Neural progenitor cell (in vitro differentiated cells): ENCODE data around the gene MYLK2. TPM values are rescaled to one million over a fixed set of nuclear protein-coding genes. Genes with fewer than 3 reads are reported as not detected.

Source experiments
- DNase-seq: peaks from one replicate; pipeline ENCODE4 v3.0.0-alpha.2; 2016; ENCODE audit warnings: low spot score
- H2AFZ ChIP-seq: fragments of 200-600 bp; sonication (generic); replicated peaks from 2 replicates; pipeline ENCODE4 v1.6.1; 2016; ENCODE audit warnings: antibody characterized with exemption
- H3F3A ChIP-seq: fragments of 200-600 bp; sonication (generic); 2 replicates; pipeline ENCODE4 v1.6.1; 2016; ENCODE audit warnings: antibody characterized with exemption, low read depth
- H3K27ac ChIP-seq: fragments of 200-600 bp; sonication (generic); 2 replicates; pipeline ENCODE4 v1.5.1; 2016; ENCODE audit warnings: mild to moderate bottlenecking
- H3K27me3 ChIP-seq: fragments of 200-600 bp; sonication (generic); 2 replicates; pipeline ENCODE4 v1.6.1; 2016; ENCODE audit warnings: mild to moderate bottlenecking, moderate library complexity
- H3K36me3 ChIP-seq: fragments of 200-600 bp; sonication (generic); 2 replicates; pipeline ENCODE4 v1.5.1; 2016
- H3K4me1 ChIP-seq: fragments of 200-600 bp; sonication (generic); 2 replicates; pipeline ENCODE4 v1.6.1; 2016; ENCODE audit warnings: mixed run types
- H3K4me2 ChIP-seq: fragments of 200-600 bp; sonication (generic); 2 replicates; pipeline ENCODE4 v1.6.1; 2016
- H3K4me3 ChIP-seq: fragments of 200-600 bp; sonication (generic); 2 replicates; pipeline ENCODE4 v1.5.1; 2016
- H3K79me2 ChIP-seq: fragments of 200-600 bp; sonication (generic); 2 replicates; pipeline ENCODE4 v1.6.1; 2016; ENCODE audit warnings: low read depth
- H3K9ac ChIP-seq: fragments of 200-600 bp; sonication (generic); 2 replicates; pipeline ENCODE4 v1.6.1; 2016
- H3K9me3 ChIP-seq: fragments of 200-600 bp; sonication (generic); 2 replicates; pipeline ENCODE4 v1.5.1; 2016; ENCODE audit warnings: low read depth
- H4K20me1 ChIP-seq: fragments of 200-600 bp; sonication (generic); 2 replicates; pipeline ENCODE4 v1.6.1; 2016; ENCODE audit warnings: low read depth
- H3K27ac Mint-ChIP-seq: 3 replicates; pipeline ENCODE4 v1.8.0; 2021; ENCODE audit warnings: mixed read lengths
- H3K27me3 Mint-ChIP-seq: 2 replicates; pipeline ENCODE4 v1.8.0; 2022; ENCODE audit warnings: low read depth, mild to moderate bottlenecking, inconsistent platforms, moderate library complexity, mixed read lengths; ENCODE audit not compliant: insufficient read depth
- H3K36me3 Mint-ChIP-seq: 3 replicates; pipeline ENCODE4 v1.8.0; 2021; ENCODE audit warnings: mixed read lengths
- H3K4me1 Mint-ChIP-seq: 3 replicates; pipeline ENCODE4 v1.8.0; 2021; ENCODE audit warnings: mixed read lengths
- H3K4me3 Mint-ChIP-seq: 3 replicates; pipeline ENCODE4 v1.8.0; 2021; ENCODE audit warnings: mild to moderate bottlenecking, moderate library complexity, mixed read lengths
- H3K9me3 Mint-ChIP-seq: 3 replicates; pipeline ENCODE4 v1.8.0; 2020; ENCODE audit warnings: mixed read lengths
- EZH2 ChIP-seq: fragments of 200-600 bp; sonication (generic); IDR thresholded peaks from 2 replicates; pipeline ENCODE4 v1.6.1; 2017; ENCODE audit warnings: antibody characterized with exemption, mild to moderate bottlenecking, moderate library complexity
- EZH2phosphoT487 ChIP-seq: fragments of 200-600 bp; sonication (generic); IDR thresholded peaks from 2 replicates; pipeline ENCODE4 v1.6.1; 2017; ENCODE audit warnings: antibody characterized with exemption
- total RNA-seq: library from RNA; depleted of rRNA; stranded (reverse); fragments of >200 nt; gene quantifications from 2 replicates; pipeline ENCODE4 v1.2.3, GENCODE V29; 2015; ENCODE audit warnings: low replicate concordance
- TF ChIP-seq, protein P1 (sequence below): fragments of 200-600 bp; sonication (generic); IDR thresholded peaks from 2 replicates; pipeline ENCODE4 v1.5.1; 2017; ENCODE audit warnings: antibody characterized with exemption, mild to moderate bottlenecking

MYLK2 gene
- total RNA-seq, 1 donor from 2014 or later = not detected

DNA sequence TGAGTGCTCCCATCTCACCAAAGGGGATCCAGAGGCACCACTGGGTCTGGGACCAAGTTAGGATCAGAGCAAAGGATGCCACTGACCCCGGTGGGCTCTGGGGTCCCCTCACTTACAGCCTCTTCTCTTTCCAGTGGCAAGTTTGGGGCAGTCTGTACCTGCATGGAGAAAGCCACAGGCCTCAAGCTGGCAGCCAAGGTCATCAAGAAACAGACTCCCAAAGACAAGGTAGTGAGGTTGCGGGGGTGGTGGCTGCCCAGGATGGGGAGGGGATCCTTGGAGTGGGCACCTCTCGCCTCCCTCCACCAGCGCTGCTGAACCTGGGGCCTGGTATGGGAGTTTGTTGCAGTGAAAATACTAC, 4.9 kb downstream of the MYLK2 start:
- H4K20me1 ChIP-seq = no peaks in the 10 kb centered on the region
- peaks cover 3% of the 10 kb centered on the region for H3K27me3 Mint-ChIP-seq
- H2AFZ ChIP-seq = no peak overlapping the region
- H3K9ac ChIP-seq = no peak overlapping the region
- no peaks in the 10 kb centered on the region for H3F3A ChIP-seq
- H3K27ac ChIP-seq = no peak overlapping the region
- TF ChIP-seq EZH2 (no peak), EZH2phosphoT487 (no peak)
- TF ChIP-seq, protein P1, sequence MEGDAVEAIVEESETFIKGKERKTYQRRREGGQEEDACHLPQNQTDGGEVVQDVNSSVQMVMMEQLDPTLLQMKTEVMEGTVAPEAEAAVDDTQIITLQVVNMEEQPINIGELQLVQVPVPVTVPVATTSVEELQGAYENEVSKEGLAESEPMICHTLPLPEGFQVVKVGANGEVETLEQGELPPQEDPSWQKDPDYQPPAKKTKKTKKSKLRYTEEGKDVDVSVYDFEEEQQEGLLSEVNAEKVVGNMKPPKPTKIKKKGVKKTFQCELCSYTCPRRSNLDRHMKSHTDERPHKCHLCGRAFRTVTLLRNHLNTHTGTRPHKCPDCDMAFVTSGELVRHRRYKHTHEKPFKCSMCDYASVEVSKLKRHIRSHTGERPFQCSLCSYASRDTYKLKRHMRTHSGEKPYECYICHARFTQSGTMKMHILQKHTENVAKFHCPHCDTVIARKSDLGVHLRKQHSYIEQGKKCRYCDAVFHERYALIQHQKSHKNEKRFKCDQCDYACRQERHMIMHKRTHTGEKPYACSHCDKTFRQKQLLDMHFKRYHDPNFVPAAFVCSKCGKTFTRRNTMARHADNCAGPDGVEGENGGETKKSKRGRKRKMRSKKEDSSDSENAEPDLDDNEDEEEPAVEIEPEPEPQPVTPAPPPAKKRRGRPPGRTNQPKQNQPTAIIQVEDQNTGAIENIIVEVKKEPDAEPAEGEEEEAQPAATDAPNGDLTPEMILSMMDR = no peak
- no peak for DNase-seq
- no peak overlapping the region for H3K4me3 ChIP-seq
- no peak overlapping the region for H3K4me3 Mint-ChIP-seq
- H3K36me3 Mint-ChIP-seq = no peaks in the 10 kb centered on the region
- no peak overlapping the region for H3K4me2 ChIP-seq
- H3K36me3 ChIP-seq = no peaks in the 10 kb centered on the region
- H3K27me3 ChIP-seq = no peaks in the 10 kb centered on the region
- H3K27ac Mint-ChIP-seq = no peak overlapping the region
- no peaks in the 10 kb centered on the region for H3K4me1 ChIP-seq
- no peaks in the 10 kb centered on the region for H3K9me3 Mint-ChIP-seq
- no peaks in the 10 kb centered on the region for H3K9me3 ChIP-seq
- peaks cover 14% of the 10 kb centered on the region for H3K4me1 Mint-ChIP-seq
- H3K79me2 ChIP-seq = no peaks in the 10 kb centered on the region

- Histone ChIP-seq H3K9me3 (no peaks in the 10 kb centered on the region), H3K27me3 (no peaks in the 10 kb centered on the region), H3K27ac (no peak overlapping the region), H3K4me3 (no peak overlapping the region), H3K79me2 (no peaks in the 10 kb centered on the region), H3K36me3 (no peaks in the 10 kb centered on the region), H4K20me1 (no peaks in the 10 kb centered on the region), H3K4me1 (no peaks in the 10 kb centered on the region), H3K9ac (no peak overlapping the region), H2AFZ (no peak overlapping the region), H3K4me2 (no peak overlapping the region), H3F3A (no peaks in the 10 kb centered on the region)
- Mint-ChIP-seq H3K27me3 (peaks cover 3% of the 10 kb centered on the region), H3K4me3 (no peak overlapping the region), H3K36me3 (no peaks in the 10 kb centered on the region), H3K27ac (no peak overlapping the region), H3K4me1 (peaks cover 18% of the 10 kb centered on the region), H3K9me3 (no peaks in the 10 kb centered on the region)
- DNase-seq = no peak
- TF ChIP-seq EZH2 = no peak
- TF ChIP-seq, protein P1 = no peak
- no peak for TF ChIP-seq EZH2phosphoT487
Observed at GRCh38 chr20:31824554-31825313, 5.6 kb downstream of the MYLK2 start.

- Mint-ChIP-seq H3K9me3 (no peaks in the 10 kb centered on the region), H3K4me3 (no peak overlapping the region), H3K27me3 (peaks cover 3% of the 10 kb centered on the region), H3K27ac (no peak overlapping the region), H3K36me3 (no peaks in the 10 kb centered on the region), H3K4me1 (peaks cover 24% of the 10 kb centered on the region)
- Histone ChIP-seq H3K27ac (no peak overlapping the region), H3K9ac (no peak overlapping the region), H2AFZ (no peak overlapping the region), H3K27me3 (no peaks in the 10 kb centered on the region), H3K79me2 (no peaks in the 10 kb centered on the region), H3K9me3 (no peaks in the 10 kb centered on the region), H3K36me3 (no peaks in the 10 kb centered on the region), H3F3A (no peaks in the 10 kb centered on the region), H3K4me2 (no peak overlapping the region), H4K20me1 (no peaks in the 10 kb centered on the region), H3K4me3 (no peak overlapping the region), H3K4me1 (no peaks in the 10 kb centered on the region)
- no peak for DNase-seq
- no peak for TF ChIP-seq EZH2
- TF ChIP-seq, protein P1 = no peak
- TF ChIP-seq EZH2phosphoT487 = no peak
Observed at GRCh38 chr20:31826074-31826473, 6.9 kb downstream of the MYLK2 start.
